NCI-H2196 (cell line): ENCODE results near the gene L1CAM.
"Not testable (repeated sequence)": the region's sequence is repeated elsewhere in the genome, so short reads cannot be mapped to it uniquely, and the experiment has no call there.

Experiments used
- DNase-seq: peaks from one replicate; lab custom pipeline; 2025; ENCODE audit not compliant: unreplicated experiment; lab: John Stamatoyannopoulos, UW

L1CAM gene

GRCh38 chrX:153831429-153832150 lies 54.4 kb downstream of the L1CAM start:
- no peak for DNase-seq

- peak; percentile 30 for DNase-seq
These were observed 55.1 kb downstream of the L1CAM start for GRCh38 chrX:153830640-153831428.

- DNase-seq = peak; percentile 30
These were observed 56.0 kb downstream of the L1CAM start, which contains the start of gene PDZD4 for GRCh38 chrX:153829799-153830639. TSS of gene PDZD4 (minus strand) at chrX:153830544. CDS start at chrX:153830298, 246 bp downstream.

- no peak for DNase-seq
These were observed 56.5 kb downstream of the L1CAM start for GRCh38 chrX:153829549-153829798.

DNA sequence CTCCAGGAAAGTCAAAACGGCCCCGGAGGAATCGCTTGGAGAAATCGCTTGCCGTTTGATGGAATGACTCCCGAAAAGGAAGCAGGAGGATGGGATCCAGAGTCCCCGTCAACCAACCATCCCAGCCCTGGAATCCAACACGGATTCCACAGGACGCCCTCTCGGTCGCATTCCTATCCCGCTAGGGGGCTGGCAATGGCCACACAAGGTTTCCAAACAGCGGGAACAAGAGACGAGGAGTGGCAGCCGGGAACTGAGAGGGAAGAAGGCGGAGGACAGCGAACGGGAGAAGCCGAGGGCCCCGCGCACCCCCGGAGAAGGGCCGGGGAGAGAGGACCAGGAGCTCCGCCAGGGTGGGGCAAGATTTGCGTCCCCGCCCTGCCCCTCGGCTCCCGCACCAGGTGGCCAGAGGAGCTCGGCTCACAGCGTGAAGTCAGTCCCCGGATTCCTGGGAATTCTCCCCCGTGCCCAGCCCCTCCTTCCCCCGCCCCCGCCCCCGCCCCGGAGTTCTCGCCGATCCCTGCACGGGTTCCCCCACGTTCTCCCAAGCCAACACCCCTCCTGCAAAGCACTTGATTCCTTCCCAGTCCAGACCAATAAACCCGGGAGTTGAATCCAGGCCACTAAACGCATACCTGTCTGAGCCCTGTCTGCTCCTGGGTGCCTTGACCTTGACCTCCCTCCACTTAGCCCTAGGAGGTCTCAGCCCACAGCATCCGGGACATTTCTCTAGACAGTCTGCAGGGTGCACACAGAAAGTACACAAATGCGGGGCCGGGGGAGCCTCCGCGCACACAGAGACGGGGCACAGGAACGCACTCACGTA lies 57.0 kb downstream of the L1CAM start:
- no peak for DNase-seq

GRCh38 chrX:153828308-153828707 lies 57.7 kb downstream of the L1CAM start:
- DNase-seq = no peak

DNA sequence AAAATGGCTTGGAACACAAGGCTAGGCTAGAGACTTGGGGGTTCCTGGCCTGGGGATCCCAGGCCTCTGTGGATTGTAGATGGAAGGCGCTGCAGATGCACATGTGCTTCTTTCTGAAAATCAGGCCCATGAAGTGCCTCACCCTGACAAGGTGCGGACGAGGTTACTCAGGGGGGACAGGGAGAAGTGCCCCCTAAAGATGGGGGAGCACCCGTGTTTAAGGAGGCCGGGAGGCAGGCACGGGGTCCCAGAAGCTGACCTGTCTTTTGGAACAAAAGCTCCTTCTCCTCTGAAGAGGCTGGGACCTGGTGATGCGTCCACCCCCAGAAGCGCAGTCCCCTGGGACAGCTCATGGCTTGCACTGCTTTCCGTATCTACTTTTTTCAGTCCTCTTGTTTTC lies 58.1 kb downstream of the L1CAM start:
- no peak for DNase-seq

DNA sequence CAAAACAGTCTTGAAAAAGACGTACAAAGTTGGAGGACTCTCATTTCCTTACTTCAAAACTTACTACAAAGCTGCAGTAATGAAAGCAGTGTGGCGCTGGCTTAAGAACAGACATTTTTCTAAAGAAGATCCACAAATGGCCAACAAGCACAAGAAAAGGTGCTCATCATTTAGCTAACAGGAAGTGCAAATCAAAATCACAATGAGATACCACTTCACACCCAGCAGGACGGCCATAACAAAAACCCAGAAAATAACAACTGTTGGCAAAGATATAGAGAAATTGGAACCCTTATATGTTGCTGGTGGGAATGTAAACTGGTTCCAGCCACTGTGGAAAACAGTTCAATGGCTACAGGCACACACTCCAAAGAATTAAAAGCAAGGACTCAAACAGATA lies 59.0 kb downstream of the L1CAM start:
- DNase-seq = no peak

DNA sequence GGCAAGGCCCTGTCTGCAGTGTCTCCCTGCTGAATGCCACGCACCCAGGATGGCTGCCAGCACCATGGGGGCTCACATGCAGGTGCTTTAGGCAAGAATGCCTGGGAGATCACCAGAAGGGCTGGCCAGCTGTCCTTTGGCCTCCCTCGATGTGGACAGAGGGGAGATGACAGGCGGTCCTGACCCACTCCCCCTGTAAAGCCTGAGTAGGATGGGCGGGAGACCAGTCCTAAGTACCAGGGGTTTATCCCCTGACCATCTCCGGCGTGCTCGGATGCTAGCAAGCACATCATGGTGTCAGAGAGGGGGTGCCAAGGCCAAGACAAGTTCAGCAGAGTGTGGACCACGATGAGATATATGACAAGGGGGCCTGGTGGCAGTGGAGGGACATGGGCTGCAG lies 60.9 kb downstream of the L1CAM start:
- no peak for DNase-seq

- DNase-seq = no peak
These were observed 61.6 kb downstream of the L1CAM start for GRCh38 chrX:153824348-153824747.

DNA sequence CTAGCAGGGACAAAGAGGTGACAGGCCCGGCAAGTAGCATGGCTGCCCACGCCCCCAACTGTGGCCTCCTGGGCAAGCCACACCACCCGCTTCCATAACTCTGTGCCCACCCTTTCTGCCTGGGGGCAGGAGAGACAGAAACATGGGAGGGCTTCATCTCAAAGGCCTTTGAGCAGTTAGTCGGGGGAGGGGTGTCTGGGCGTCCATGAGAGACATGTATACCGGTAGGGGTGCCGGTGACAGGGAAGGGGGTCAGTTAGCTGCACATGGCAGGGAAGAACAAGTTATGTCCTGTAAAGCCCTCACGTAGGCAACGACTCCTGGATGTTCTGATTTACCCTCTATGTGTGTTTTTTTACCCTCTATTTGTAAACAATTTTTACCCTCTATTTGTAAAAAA lies 64.9 kb downstream of the L1CAM start:
- no peak for DNase-seq

- no peak for DNase-seq
These were observed 65.4 kb downstream of the L1CAM start for GRCh38 chrX:153820601-153821000.

- no peak for DNase-seq
These were observed 66.5 kb downstream of the L1CAM start for GRCh38 chrX:153819384-153820040.

DNA sequence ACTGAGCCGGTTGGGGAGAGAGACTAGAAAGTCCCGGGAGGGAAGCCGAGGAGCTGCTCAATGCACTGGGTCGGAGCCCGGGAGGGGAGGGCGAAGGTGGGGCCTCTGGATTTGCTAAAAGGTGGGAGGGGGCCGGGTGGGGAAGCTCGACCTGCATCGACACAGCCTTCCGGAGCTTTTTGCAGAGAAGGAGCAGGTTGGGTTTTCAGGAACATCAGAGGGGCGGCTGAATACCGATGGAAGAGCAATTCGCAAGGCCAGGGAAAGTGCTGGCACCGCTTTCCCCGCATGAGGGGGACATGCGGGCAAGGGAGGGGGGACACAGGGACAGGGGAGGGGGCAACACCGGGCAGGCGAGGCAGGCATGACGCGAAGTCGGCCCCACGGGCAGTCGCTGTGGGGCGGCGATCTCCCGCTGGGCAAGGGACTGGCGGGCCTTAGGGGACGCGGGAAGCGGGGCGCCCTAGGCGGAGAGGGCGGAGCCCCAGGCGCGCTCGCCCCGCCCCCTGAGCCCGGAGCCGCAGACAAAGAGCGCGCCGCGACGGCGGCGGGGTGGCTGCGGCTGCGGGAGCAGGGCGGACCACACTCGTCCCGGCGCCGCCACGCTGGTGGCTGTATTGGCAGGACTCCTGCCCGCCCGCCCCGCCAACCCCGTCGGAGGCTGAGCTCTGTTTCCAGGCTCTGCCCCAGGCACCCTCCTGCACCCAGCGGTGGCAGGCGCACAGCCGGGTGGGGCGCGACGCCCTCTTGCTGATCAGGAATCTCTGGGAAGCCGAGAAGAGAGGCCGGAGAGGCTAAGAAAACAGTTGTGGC lies 67.2 kb downstream of the L1CAM start:
- peak; percentile 52 for DNase-seq

DNA sequence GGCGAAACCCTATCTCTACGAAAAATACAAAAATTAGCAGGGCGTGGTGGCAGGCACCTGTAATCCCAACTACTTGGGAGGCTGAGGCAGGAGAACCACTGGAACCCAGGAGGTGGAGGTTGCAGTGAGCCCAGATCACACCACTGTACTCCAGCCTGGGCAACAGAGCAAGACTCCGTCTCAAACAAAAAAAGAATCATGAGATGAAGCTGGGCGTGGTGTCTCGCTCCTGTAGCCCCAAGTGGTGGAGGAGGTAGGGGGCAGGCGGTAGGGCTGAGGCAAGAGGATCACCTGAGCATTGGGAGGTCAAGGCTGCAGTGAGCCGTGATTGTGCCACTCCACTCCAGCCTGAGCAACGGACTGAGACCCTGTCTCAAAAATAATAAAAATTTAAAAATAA lies 67.9 kb downstream of the L1CAM start:
- DNase-seq = not testable (repeated sequence)

GRCh38 chrX:153816831-153817690 lies 68.9 kb downstream of the L1CAM start:
- DNase-seq = no peak

DNA sequence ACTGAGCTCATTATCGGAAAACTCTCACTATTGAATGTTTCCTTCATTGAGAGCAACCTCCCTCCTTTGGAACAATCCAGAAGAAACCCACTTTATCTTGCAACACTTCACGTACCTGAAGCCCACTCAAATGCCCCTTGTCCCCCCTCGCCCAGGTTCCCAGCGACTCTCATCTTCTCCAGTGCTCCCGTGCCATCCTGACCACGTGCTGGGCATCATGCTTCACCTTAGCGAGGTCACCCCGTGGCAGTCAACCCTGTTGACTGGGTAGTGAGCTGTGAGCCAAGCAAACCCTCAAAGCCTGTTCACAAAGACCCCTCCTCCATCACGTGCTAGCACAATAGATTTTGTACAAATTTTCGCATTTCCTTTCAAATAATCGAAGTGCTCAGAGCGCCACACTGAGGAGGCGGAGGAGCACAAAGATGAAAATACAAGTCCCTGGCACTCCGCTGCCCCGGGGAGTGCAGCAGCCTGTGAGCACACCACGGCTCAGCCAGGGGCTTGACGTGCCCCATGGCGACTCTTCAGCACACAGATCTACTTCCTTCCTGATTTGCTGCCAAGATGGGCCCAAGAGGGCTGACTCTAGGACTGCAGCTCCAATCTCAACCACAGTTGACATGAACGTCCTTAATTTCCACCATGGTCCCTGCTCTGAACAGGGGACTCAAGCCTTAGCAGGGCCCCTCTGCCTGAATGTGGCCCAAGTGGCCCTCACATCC lies 71.2 kb downstream of the L1CAM start:
- DNase-seq = no peak

GRCh38 chrX:153813161-153813560 lies 72.8 kb downstream of the L1CAM start:
- DNase-seq = no peak
